HG03521 (cell line): ENCODE data around the gene NEGR1.

Experiments
- ATAC-seq: cut with Tn5 transposase; IDR thresholded peaks from one replicate; pipeline ENCODE4 v1.9.1; 2021; ENCODE audit warnings: mild to moderate bottlenecking, moderate library complexity; ENCODE audit not compliant: unreplicated experiment

Gene NEGR1

GRCh38 chr1:71592646-71593274, 689.6 kb downstream of the NEGR1 start:
- ATAC-seq = no peak

GRCh38 chr1:71589005-71589404, 693.3 kb downstream of the NEGR1 start:
- ATAC-seq = no peak

DNA sequence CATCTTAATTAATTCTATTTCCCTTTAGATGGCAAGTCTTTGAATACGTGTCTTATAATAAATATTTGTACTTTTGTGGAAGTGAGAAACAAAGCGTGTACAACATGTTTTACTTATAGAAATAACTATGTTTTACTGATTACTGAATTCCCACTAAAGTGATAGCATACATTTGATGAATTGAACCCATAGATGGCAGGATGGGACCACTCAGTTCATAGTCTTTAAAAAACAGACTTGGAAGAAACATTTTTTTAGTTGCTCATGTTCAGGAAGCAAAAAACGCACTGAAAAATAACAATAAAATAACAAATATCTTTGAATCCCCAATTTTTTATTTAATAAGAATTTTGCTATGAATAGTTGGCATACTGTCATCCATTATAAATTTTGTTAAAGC, 694.4 kb downstream of the NEGR1 start:
- ATAC-seq = no peak

DNA sequence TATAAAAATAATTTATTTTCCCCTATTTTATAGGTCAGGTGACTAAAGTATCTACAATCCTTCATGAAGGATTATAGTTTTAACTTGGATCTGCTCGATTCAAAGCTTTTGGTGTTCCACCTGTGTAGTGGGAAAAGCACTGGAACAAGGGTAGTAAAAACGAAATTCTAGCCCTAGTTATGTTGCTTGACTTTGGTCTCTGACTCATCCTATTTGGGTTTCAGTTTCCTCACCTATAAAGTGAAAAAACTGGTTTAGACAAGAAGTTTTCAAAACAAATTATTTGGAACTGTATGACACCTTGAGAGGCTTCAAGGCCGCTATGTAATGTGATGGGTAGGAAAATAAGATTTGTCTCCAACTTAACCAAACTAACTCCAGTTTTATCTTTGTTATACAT, 696.3 kb downstream of the NEGR1 start:
- no peak for ATAC-seq

DNA sequence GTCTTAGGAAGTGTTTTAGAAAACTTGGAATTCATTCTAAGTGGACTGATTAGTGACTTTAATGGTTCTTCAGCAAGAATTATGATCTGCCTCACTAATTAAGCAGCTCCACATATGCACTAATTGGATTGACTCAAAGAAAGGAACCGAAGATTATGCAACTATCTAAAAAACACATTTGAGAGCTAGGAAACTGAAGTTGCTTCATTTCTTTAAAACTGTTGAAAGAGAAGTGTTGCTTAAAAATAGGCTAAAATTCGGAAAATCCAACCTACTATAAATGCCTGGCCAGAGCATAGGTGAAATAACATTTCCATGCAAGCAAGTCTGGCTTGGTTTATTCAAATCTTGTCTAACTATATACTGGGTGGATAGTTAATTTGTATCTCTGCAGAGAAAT, 698.6 kb downstream of the NEGR1 start:
- no peak for ATAC-seq

- no peak for ATAC-seq
These were observed 699.7 kb downstream of the NEGR1 start for GRCh38 chr1:71582673-71583072.

- ATAC-seq = no peak
These were observed 704.7 kb downstream of the NEGR1 start for GRCh38 chr1:71577451-71578131.

DNA sequence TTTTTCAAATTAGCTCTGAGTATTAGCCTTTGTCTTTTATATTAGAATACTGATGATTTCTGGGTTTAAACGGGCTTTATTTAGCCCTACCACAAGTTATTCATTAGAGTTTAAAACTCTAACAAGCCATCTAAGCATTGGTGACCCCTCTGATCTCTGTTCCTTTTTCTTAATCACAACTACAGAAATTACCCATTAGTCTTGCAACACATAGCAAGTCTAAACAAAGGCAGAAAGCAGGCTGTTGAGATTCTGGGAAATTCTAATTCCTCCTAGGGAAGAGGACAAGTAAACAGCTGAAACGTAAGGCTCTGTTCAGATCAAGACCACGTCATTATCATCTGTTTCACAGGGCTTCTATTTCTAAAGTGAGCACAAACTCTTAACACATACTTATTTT, 710.3 kb downstream of the NEGR1 start:
- no peak for ATAC-seq

- ATAC-seq = no peak
These were observed 715.9 kb downstream of the NEGR1 start for GRCh38 chr1:71566413-71566812.

GRCh38 chr1:71565831-71566230, 716.5 kb downstream of the NEGR1 start:
- ATAC-seq = no peak

DNA sequence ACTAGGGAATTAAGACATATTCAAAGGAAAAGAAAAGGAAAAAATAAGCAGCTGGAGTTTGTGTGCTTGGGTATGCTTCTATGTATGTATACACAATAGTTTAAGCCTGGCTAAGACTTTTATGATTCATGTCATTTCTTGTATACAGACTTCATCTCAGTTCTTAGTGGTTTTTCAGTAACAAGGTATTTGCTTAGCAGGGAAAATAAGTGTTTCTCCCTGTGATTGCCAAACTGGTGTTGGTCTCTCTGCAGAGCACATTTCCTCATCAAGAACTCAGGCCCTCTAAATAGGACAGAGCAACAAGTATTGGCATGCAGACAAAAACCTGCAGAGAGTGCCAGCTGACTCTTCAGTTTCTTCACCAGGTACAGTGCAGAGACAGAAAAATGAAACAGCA, 717.1 kb downstream of the NEGR1 start:
- no peak for ATAC-seq

GRCh38 chr1:71562298-71562697, 720.0 kb downstream of the NEGR1 start:
- no peak for ATAC-seq

DNA sequence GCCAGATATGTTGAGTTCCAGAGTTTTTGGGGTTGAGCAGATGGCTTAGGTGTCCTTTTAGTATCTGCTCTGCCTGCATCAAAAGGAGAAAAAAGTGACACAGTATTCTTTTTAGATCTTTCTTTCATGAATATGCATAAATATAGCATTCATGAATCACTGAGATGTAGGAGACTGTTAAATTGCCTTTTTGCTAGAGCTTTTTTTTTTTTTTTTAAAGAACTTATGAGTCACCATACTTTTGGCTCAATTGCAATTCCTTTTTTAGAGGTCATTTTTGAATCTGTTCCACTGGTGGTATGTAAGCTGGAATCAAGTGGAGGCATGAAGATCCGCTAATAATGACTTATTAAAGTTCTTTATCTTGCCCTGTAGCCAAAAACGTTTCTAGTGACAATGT, 720.6 kb downstream of the NEGR1 start:
- no peak for ATAC-seq

DNA sequence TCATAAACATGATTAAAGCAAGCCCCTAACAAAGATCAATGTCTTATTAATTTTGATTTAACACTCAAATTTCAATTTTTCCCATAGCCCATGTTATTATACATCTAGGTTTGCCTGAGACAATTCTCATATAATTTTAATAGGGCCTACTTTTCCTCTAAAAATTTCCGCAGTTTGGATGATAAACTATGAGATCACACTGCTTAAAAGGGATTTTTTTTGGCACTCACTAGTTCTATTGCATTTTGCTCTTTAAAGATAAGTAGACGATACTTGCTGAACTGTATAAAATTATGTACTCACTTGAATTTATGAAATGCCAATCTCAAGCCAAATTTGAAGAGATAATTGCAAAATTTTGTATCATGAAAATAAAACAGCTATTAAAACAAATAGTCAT, 721.1 kb downstream of the NEGR1 start:
- no peak for ATAC-seq

GRCh38 chr1:71559880-71560279, 722.5 kb downstream of the NEGR1 start:
- no peak for ATAC-seq

- no peak for ATAC-seq
These were observed 725.2 kb downstream of the NEGR1 start for GRCh38 chr1:71557138-71557537.

GRCh38 chr1:71548398-71548890, 733.9 kb downstream of the NEGR1 start:
- ATAC-seq = no peak

DNA sequence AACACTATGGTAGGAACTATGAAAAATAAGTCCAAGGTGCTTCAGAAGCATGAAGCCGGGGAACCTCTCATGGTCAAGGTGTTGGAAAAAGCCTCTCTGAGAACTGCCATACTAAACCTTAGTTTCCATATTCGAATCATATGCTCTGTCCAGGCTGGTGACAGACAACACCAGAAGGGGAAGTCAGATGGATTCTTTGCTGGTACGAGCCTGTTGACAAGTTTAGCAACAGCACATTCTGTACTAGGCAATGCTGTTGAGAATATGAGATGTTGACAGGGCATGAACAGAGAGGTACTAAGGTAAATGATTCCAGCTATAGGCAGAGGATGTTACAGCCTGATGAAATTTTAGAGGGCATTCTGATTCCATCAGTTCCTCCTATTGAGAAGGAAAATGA, 740.2 kb downstream of the NEGR1 start:
- no peak for ATAC-seq

DNA sequence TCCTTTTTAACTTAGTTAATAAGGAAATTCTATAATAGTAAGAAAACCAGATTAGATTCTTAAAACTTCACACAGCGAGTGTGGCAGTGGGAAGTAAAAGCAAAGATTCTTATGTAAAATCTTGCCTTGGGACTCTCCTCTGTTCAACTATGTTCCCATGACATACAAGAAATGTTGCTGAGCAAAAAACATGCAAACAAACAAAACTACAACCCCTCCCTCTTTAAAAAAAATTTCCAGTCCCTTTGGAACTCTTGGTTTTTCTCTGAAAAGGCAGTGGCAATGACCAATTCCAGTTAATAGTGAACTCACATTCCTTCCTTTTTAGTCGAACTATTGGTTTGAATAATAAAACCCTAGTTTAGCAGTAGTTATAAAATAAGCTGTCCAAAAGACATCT, 748.4 kb downstream of the NEGR1 start:
- no peak for ATAC-seq

DNA sequence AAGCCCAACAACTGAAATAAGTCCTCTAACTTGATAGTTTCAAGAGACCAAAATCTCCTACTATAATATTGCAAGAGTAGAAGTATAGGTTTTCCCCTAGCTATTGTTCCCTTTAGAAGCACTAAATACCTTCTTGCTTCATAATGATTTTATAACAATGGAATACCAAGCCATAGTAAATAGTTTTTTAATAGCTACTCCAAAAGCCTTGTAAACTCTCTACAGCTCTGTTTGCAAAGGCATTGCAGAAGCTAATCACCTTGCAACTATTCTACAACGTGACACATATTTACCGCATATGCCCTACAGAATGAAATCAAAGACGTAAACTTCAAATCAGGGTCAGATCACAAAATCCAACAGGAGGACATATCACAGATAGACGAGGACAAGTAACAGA, 750.0 kb downstream of the NEGR1 start:
- ATAC-seq = no peak

GRCh38 chr1:71526824-71527223, 755.5 kb downstream of the NEGR1 start:
- ATAC-seq = no peak

DNA sequence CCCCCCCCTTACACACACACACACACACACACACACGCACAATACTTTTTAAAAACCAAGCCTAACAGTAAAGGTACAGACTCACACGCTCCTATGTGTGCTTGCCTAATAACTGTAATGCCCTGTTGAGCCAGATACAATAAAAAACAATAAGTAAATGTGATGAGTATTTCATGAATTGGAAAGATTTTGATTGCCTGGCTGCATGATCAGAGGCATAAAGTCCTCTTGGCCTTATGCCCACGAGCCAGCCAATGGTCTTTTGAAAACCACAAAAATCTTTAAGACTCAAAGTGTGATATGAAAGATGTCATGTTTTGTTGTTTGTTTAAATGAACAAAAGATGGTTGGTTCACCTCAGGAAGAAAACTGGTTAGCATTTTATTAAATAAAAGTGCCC, 759.6 kb downstream of the NEGR1 start:
- ATAC-seq = no peak
